Osteocyte (in vitro differentiated cells): Measurements from ENCODE around the gene ABHD1. TPM values are rescaled to one million over a fixed set of nuclear protein-coding genes. Genes with fewer than 3 reads are reported as not detected.

Experiments
- DNase-seq: peaks from one replicate; pipeline ENCODE4 v3.0.0; 2021; ENCODE audit warnings: mixed read lengths; ENCODE audit not compliant: unreplicated experiment; ENCODE audit errors: extremely low spot score
- H3K27ac Mint-ChIP-seq: one replicate; pipeline ENCODE4 v1.8.0; 2021; ENCODE audit warnings: mild to moderate bottlenecking, mixed read lengths; ENCODE audit not compliant: unreplicated experiment
- H3K27me3 Mint-ChIP-seq: one replicate; pipeline ENCODE4 v1.8.0; 2021; ENCODE audit warnings: mixed read lengths; ENCODE audit not compliant: unreplicated experiment
- H3K36me3 Mint-ChIP-seq: one replicate; pipeline ENCODE4 v1.8.0; 2021; ENCODE audit warnings: mixed read lengths; ENCODE audit not compliant: unreplicated experiment
- H3K4me1 Mint-ChIP-seq: one replicate; pipeline ENCODE4 v1.8.0; 2021; ENCODE audit warnings: mixed read lengths; ENCODE audit not compliant: unreplicated experiment
- H3K4me3 Mint-ChIP-seq: one replicate; pipeline ENCODE4 v1.8.0; 2021; ENCODE audit warnings: mild to moderate bottlenecking, moderate library complexity, mixed read lengths; ENCODE audit not compliant: unreplicated experiment
- H3K9me3 Mint-ChIP-seq: one replicate; pipeline ENCODE4 v1.8.0; 2021; ENCODE audit warnings: mixed read lengths; ENCODE audit not compliant: unreplicated experiment
- total RNA-seq: library from RNA; stranded (reverse); gene quantifications from 2 replicates; pipeline ENCODE4 v1.2.1, GENCODE V29; 2021
- TF ChIP-seq, protein P1 (sequence below): fragments of 200-600 bp; sonication (generic); IDR thresholded peaks from 2 replicates; pipeline ENCODE4 v1.5.0; 2021; ENCODE audit warnings: antibody characterized with exemption, mild to moderate bottlenecking, moderate library complexity

The ABHD1 gene
- total RNA-seq, 1 donor from 2014 or later: 0.48 TPM

- H3K9me3 Mint-ChIP-seq: no peaks in the 10 kb centered on the region
- TF ChIP-seq, protein P1, sequence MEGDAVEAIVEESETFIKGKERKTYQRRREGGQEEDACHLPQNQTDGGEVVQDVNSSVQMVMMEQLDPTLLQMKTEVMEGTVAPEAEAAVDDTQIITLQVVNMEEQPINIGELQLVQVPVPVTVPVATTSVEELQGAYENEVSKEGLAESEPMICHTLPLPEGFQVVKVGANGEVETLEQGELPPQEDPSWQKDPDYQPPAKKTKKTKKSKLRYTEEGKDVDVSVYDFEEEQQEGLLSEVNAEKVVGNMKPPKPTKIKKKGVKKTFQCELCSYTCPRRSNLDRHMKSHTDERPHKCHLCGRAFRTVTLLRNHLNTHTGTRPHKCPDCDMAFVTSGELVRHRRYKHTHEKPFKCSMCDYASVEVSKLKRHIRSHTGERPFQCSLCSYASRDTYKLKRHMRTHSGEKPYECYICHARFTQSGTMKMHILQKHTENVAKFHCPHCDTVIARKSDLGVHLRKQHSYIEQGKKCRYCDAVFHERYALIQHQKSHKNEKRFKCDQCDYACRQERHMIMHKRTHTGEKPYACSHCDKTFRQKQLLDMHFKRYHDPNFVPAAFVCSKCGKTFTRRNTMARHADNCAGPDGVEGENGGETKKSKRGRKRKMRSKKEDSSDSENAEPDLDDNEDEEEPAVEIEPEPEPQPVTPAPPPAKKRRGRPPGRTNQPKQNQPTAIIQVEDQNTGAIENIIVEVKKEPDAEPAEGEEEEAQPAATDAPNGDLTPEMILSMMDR: no peak
- no peak overlapping the region for H3K4me3 Mint-ChIP-seq
- no peak overlapping the region for H3K27ac Mint-ChIP-seq
- H3K4me1 Mint-ChIP-seq: peaks cover 16% of the 10 kb centered on the region
- peaks cover 1% of the 10 kb centered on the region for H3K36me3 Mint-ChIP-seq
- no peak for DNase-seq
- no peaks in the 10 kb centered on the region for H3K27me3 Mint-ChIP-seq
Observed at GRCh38 chr2:27087823-27088410, 35.7 kb upstream of the ABHD1 start.

DNA sequence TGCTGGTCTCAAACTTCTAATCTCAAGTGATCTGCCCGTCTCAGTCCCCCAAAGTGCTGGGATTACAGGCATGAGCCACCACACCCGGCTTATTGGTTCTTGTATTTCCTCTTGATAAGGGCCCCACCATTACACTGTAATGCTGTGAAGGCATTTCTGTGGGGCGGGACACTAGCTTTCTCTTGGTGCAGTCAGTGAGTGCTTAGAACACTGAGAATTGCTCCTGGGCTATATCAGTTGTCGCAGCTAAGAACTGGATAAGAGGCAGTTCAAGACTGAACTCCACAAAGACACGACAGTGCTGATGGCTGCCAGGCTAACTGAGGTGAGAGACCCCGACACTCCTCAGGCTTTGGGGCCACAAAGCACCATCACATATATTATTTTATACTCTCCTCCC lies 35.0 kb upstream of the ABHD1 start:
- Mint-ChIP-seq H3K27ac (no peak overlapping the region), H3K4me1 (peaks cover 16% of the 10 kb centered on the region), H3K27me3 (no peaks in the 10 kb centered on the region), H3K4me3 (no peak overlapping the region), H3K9me3 (no peaks in the 10 kb centered on the region), H3K36me3 (no peaks in the 10 kb centered on the region)
- TF ChIP-seq, protein P1: no peak
- no peak for DNase-seq

- TF ChIP-seq, protein P1: no peak
- no peak for DNase-seq
- Mint-ChIP-seq H3K27me3 (no peaks in the 10 kb centered on the region), H3K4me1 (peaks cover 16% of the 10 kb centered on the region), H3K9me3 (no peaks in the 10 kb centered on the region), H3K27ac (no peak overlapping the region), H3K36me3 (no peaks in the 10 kb centered on the region), H3K4me3 (no peak overlapping the region)
Observed at GRCh38 chr2:27089111-27089954, 34.3 kb upstream of the ABHD1 start.

DNA sequence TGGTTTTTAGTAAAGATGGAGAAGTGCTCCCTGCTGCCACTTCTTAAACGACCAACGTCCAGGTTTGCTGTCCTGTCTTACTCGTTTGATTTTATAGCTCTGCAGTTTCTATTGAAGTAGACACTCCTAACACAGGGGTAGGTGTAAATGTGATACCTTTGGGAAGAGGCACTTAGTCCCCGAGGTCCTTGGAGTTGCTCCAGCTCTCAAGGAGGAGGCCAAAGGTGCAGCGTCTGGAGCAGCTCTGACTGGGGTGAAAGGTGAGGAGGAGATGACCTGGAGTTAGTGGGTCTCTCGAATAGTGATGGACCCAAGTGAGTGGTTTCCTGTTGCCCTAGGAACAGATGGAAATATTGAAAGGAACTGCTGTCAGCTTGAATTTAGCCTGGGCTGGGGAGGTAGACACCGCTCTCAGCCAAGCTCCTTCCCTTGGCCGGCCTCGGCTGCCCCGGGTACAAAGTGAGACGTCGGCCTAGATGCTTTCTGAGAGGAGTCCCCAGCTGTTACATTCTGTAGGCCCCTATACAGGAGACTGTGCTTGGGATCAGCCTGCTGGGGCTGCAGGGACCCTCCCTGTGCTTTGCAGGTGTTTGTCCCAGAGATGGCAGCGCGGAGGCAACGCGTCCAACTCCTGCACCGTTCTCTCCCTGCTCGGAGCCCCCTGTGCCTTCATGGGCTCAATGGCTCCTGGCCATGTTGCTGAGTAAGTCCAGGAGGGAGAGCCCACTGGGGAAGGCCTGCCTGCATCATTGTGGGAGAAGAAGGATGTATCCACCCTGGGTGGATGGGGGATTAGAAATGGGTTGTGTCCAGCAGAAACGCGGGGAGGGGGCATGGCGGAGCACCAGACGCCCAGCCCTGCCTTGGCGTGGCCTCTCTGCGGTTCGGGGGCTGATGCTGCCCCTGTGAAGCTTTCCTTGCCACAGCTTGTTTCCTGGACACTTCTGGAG lies 31.6 kb upstream of the ABHD1 start:
- Mint-ChIP-seq H3K27ac (no peak overlapping the region), H3K4me3 (no peak overlapping the region), H3K27me3 (no peaks in the 10 kb centered on the region), H3K4me1 (peaks cover 8% of the 10 kb centered on the region), H3K9me3 (no peaks in the 10 kb centered on the region), H3K36me3 (no peaks in the 10 kb centered on the region)
- DNase-seq: no peak
- TF ChIP-seq, protein P1: no peak
